Muscle layer of colon (tissue), 2 donors: ENCODE data around the gene MAST2.
A peak's percentile ranks its signal among the peaks of the same experiment; 100 is the strongest.
"Not testable (repeated sequence)": the region's sequence is repeated elsewhere in the genome, so short reads cannot be mapped to it uniquely, and the experiment has no call there.

ENCODE experiments used
- H3K27ac ChIP-seq: one replicate; pipeline ENCODE4 v1.7.0; 2013; ENCODE audit warnings: low read depth, mild to moderate bottlenecking, low read length, moderate library complexity
- H3K27me3 ChIP-seq, 2 donors: one replicate each; pipeline ENCODE4 v1.7.0; 2013; ENCODE audit warnings: low read length in 2 of 2, mild to moderate bottlenecking in 2 of 2; ENCODE audit not compliant: insufficient read depth in 2 of 2, control insufficient read depth in 1 of 2
- H3K36me3 ChIP-seq: one replicate; pipeline ENCODE4 v1.7.0; 2013; ENCODE audit warnings: mild to moderate bottlenecking, low read length; ENCODE audit not compliant: insufficient read depth
- H3K4me1 ChIP-seq: one replicate; pipeline ENCODE4 v1.7.0; 2013; ENCODE audit warnings: mild to moderate bottlenecking, low read length; ENCODE audit not compliant: insufficient read depth
- H3K4me3 ChIP-seq, 2 donors: one replicate each; pipeline ENCODE4 v1.7.0; 2013; ENCODE audit warnings: low read length in 2 of 2, low read depth in 1 of 2, mild to moderate bottlenecking in 1 of 2, moderate library complexity in 1 of 2
- H3K9ac ChIP-seq: one replicate; pipeline ENCODE4 v1.7.0; 2013; ENCODE audit warnings: low read length
- H3K9me3 ChIP-seq: one replicate; pipeline ENCODE4 v1.7.0; 2013; ENCODE audit warnings: mild to moderate bottlenecking, low read length
- donor health status: abdominal sarcoma.
- donor health status: Adenocarcinoma of cecum.

Gene MAST2

DNA sequence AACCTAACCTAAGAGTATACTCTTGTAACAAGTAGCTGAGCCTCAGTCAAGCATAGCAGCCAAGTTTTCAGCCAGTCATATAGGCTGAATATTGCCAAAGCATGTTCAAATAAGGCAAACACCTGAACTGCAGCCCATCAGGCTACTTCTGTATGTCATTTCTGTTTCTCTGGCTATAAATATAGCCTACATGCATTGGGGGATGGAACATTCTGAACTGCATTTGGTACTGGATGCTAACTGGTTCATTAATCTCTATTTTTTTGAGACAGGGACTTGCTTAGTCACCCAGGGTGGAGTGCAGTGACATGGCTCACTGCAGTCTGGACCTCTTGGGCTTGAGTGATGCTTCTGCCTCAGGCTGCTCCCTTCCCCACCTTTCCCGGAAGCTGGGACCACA, 37.3 kb downstream of the MAST2 start:
- H3K27me3 ChIP-seq = no peaks in the 10 kb centered on the region
- H3K36me3 ChIP-seq = no peaks in the 10 kb centered on the region
- H3K27ac ChIP-seq = no peak overlapping the region
- peak overlapping the region in 1 of 2 donors; percentile 12 for H3K4me3 ChIP-seq
- H3K9ac ChIP-seq = no peak overlapping the region
- H3K9me3 ChIP-seq = no peaks in the 10 kb centered on the region
- H3K4me1 ChIP-seq = peaks cover 10% of the 10 kb centered on the region

DNA sequence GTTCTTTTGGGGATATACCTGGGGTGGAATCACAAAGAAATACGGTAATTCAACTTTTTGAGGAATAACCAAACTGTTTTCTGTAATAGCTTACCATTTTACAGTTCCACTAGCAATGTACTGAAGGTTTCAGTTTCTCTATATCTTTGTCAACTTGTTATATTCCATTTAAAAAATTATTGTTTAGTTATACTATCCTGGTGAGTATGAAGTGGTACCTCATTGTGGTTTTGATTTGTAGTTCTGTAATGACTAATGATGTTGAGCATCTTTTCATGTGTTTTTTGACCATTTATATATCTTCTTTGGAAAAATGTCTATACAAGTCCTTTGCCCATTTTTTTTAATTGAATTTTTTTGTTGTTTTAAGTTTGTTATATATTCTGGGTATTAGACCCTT, 39.4 kb downstream of the MAST2 start:
- H3K9me3 ChIP-seq = no peaks in the 10 kb centered on the region
- H3K4me3 ChIP-seq = no peak overlapping the region
- H3K9ac ChIP-seq = no peak overlapping the region
- no peaks in the 10 kb centered on the region for H3K36me3 ChIP-seq
- H3K4me1 ChIP-seq = peaks cover 10% of the 10 kb centered on the region
- H3K27me3 ChIP-seq = no peaks in the 10 kb centered on the region
- no peak overlapping the region for H3K27ac ChIP-seq

DNA sequence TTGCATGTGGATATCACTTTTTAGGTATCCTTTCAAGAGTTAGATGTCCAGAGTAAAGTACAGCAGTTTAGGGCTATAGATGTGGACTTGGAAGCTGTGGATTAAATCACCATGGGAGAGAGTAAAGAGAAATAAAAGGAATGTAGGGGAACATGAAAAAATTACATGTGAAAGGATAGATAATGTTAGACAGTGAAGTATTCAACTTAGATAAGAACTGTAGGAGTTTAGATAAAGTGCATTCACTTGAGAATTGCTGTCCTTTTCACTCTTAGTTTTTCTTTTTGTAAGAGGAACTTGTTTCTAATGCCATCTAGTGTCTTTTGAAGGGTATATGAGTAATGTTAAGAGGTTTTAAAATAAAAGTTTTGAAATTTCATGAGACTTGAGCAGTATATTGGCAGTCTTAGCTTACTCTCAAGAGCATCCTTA, 40.1 kb downstream of the MAST2 start:
- no peak overlapping the region for H3K9ac ChIP-seq
- no peaks in the 10 kb centered on the region for H3K27me3 ChIP-seq
- no peaks in the 10 kb centered on the region for H3K9me3 ChIP-seq
- H3K4me3 ChIP-seq = no peak overlapping the region
- H3K4me1 ChIP-seq = peaks cover 10% of the 10 kb centered on the region
- H3K27ac ChIP-seq = no peak overlapping the region
- H3K36me3 ChIP-seq = no peaks in the 10 kb centered on the region

DNA sequence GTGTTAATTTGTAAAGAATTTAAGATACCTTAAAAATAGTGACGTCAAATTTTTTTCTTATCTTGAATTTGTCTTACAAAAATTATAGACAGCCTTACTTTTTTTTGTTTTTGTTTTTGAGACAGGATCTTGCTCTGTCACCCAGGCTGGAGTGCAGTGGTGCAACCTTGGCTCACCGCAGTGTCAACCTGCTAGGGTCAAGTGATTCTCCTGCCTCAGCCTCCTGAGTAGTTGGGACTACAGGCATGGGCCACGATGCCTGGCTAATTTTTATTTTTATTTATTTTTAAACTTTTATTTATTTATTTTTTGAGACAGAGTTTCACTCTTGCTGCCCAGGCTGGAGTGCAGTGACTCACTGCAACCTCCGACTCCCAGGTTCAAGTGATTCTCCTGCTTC, 40.6 kb downstream of the MAST2 start:
- not testable (repeated sequence) for H3K27me3 ChIP-seq, H3K27ac ChIP-seq, H3K9ac ChIP-seq, H3K9me3 ChIP-seq, H3K4me3 ChIP-seq, H3K36me3 ChIP-seq
- peaks cover 10% of the 10 kb centered on the region for H3K4me1 ChIP-seq

DNA sequence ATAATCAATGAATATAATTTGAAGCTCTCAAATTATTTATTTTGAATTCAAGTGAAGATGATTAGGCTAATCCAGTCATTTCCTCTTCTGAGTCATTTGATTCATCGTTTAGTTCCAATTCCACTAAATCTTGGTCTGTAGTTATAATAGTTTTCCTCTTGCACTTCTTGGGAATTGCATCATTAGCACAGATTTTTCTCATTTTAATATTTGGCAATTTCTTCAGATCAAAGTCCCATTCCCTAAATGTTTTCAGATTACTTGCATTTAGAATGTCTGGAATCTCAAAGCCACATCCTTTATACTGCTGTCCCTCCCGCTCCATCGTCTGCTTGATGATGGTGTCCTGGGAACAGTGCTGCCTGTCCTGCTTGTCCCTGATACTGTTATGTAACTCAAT, 43.5 kb downstream of the MAST2 start:
- Histone ChIP-seq H3K27me3 (no peaks in the 10 kb centered on the region), H3K4me3 (no peak overlapping the region), H3K9me3 (no peaks in the 10 kb centered on the region), H3K27ac (no peak overlapping the region), H3K4me1 (peaks cover 4% of the 10 kb centered on the region), H3K9ac (no peak overlapping the region), H3K36me3 (no peaks in the 10 kb centered on the region)

DNA sequence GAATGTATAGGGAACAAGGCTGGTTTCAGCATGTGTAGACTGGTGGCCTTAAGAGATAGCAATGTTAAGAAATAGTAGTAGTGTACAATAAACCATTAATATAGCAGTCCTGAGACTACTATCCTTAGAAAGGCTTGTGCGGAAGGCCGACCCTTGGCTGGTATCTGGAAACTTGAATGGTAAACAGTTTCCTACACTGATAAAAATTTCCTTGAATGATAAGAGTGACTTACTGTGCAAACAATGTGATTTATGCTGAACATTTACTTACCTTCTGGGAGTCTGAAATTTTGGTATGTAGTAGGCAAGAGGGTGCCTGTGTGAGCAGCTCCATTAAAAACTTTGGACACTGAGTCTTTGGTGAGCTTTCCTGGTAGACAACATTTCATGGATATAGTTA, 44.7 kb downstream of the MAST2 start:
- no peak overlapping the region for H3K9ac ChIP-seq
- H3K4me1 ChIP-seq = peaks cover 4% of the 10 kb centered on the region
- no peak overlapping the region for H3K27ac ChIP-seq
- H3K4me3 ChIP-seq = no peak overlapping the region
- no peaks in the 10 kb centered on the region for H3K36me3 ChIP-seq
- no peaks in the 10 kb centered on the region for H3K9me3 ChIP-seq
- H3K27me3 ChIP-seq = no peaks in the 10 kb centered on the region

DNA sequence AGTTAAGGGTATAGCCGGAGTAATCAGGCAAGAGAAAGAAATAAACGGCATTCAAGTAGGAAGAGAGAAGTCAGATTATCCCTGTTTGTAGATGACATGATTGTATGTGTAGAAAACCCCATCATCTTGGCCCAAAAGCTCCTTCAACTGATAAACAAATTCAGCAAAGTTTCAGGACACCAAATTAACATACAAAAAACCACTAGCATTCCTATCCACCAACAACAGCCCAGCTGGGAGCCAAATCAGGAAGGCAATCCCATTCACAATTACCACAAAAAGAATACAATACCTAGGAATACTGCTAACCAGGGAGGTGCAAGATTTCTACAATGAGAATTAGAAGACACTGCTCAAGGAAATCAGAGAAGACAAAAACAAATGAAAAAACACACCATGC, 45.3 kb downstream of the MAST2 start:
- no peaks in the 10 kb centered on the region for H3K9me3 ChIP-seq
- no peak overlapping the region for H3K27ac ChIP-seq
- H3K4me3 ChIP-seq = no peak overlapping the region
- H3K4me1 ChIP-seq = no peaks in the 10 kb centered on the region
- no peaks in the 10 kb centered on the region for H3K27me3 ChIP-seq
- no peaks in the 10 kb centered on the region for H3K36me3 ChIP-seq
- no peak overlapping the region for H3K9ac ChIP-seq

DNA sequence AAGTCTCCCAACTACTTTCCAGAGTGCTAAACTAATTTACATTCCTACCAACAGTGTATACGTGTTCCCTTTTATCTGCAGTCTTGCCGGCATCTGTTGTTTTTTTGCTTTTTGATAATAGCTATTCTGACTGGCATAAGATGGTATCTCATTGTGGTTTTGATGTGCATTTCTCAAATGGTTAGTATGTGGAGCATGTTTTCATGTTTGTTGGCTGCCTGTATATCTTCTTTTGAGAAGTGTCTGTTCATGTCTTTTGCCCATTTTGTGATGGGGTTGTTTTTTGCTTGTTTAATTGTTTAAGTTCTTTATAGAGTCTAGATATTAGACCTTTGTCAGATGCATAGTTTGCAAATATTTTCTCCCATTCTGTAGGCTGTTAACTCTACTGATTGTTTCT, 46.6 kb downstream of the MAST2 start:
- Histone ChIP-seq H3K27me3 (no peaks in the 10 kb centered on the region), H3K27ac (no peak overlapping the region), H3K4me3 (no peak overlapping the region), H3K9ac (no peak overlapping the region), H3K4me1 (no peaks in the 10 kb centered on the region), H3K36me3 (no peaks in the 10 kb centered on the region), H3K9me3 (no peaks in the 10 kb centered on the region)

DNA sequence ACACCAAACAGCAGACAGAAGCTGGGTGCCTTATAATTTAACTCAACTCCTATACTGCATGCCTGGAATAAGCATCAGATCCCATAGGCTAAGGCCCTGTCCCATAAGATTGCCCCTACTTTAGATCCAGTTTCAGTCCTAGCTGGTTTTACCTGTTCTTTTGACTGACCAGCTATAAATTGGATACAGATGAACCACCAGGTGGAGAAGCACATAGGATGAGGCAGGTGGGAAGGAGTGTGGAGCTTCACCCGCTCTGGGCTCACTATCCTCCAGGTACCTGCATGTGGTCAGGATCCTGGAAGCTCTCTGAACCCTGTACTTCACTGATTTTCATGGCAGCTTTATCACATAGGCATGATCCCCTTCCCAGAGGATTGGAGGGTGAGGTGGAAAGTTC, 51.3 kb downstream of the MAST2 start:
- Histone ChIP-seq H3K36me3 (no peaks in the 10 kb centered on the region), H3K9me3 (no peaks in the 10 kb centered on the region), H3K4me1 (no peaks in the 10 kb centered on the region), H3K4me3 (no peak overlapping the region), H3K9ac (no peak overlapping the region), H3K27me3 (no peaks in the 10 kb centered on the region), H3K27ac (no peak overlapping the region)

DNA sequence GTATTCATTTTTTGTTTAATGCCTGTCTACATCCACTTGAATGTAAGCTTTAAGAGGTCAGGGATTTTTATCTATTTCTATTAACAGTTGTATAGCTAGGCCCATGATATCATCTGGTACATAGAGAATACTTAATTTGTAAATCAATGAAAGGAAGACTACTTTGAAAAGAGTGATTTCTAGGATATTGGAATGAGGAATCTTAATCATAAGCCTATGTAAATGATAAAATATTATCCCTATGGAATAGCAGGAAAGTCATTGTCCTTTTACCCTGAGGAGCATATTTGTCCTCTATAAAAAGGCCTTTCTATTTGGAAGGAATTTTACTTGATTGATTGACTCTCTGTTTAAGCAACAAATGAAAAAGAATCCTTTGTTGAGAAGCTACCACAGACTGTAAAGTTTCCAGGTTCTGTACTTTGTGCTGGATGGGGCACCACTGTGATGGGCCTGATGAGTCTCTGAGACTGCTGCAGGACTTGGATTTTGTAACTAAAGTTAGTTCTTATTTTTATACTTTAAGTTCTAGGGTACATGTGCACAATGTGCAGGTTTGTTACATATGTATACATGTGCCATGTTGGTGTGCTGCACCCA, 53.8 kb downstream of the MAST2 start:
- Histone ChIP-seq H3K27ac (no peak overlapping the region), H3K36me3 (no peaks in the 10 kb centered on the region), H3K27me3 (no peaks in the 10 kb centered on the region), H3K4me1 (no peaks in the 10 kb centered on the region), H3K4me3 (no peak overlapping the region), H3K9ac (no peak overlapping the region), H3K9me3 (no peaks in the 10 kb centered on the region)

DNA sequence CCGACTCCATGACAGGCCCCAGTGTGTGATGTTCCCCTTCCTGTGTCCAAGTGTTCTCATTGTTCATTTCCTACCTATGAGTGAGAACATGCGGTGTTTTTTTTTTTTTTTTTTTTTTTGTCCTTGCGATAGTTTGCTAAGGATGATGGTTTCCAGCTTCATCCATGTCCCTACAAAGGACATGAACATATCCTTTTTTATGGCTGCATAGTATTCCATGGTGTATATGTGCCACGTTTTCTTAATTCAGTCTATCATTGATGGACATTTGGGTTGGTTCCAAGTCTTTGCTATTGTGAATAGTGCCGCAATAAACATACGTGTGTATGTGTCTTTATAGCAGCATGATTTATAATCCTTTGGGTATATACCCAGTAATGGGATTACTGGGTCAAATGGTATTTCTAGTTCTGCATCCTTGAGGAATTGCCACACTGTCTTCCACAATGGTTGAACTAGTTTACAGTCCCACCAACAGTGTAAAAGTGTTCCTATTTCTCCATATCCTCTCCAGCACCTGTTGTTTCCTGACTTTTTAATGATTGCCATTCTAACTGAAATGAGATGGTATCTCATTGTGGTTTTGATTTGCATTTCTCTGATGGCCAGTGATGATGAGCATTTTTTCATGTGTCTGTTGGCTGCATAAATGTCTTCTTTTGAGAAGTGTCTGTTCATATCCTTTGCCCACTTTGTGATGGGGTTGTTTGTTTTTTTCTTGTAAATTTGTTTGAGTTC, 54.5 kb downstream of the MAST2 start:
- not testable (repeated sequence) for H3K36me3 ChIP-seq, H3K9ac ChIP-seq, H3K4me3 ChIP-seq, H3K27ac ChIP-seq, H3K9me3 ChIP-seq, H3K27me3 ChIP-seq, H3K4me1 ChIP-seq

DNA sequence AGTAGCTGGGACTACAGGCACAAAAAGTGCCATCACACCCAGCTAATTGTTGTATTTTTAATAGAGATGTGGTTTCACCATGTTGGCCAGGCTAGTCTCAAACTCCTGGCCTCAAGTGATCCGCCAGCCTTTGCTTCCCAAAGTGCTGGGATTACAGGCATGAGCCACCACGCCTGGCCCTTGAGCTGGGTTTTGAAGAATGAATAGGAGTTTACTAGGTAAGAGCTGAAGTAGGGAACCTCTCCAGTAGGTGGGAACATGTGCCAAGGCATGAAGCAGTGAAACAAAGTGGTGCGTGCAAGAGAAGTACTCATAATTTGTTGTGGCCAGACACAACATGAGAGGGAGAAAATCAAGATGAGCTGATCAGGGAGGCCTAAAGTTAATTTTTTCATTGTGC, 55.8 kb downstream of the MAST2 start:
- no peaks in the 10 kb centered on the region for H3K9me3 ChIP-seq
- H3K27me3 ChIP-seq = no peaks in the 10 kb centered on the region
- H3K4me3 ChIP-seq = no peak overlapping the region
- H3K27ac ChIP-seq = no peak overlapping the region
- peaks cover 10% of the 10 kb centered on the region for H3K4me1 ChIP-seq
- H3K36me3 ChIP-seq = no peaks in the 10 kb centered on the region
- no peak overlapping the region for H3K9ac ChIP-seq
